GM13977 (cell line): ENCODE measurements around the gene RAB6B.

Experiments
- DNase-seq: peaks from one replicate; pipeline ENCODE4 v3.0.0; 2012; ENCODE audit warnings: low spot score
- in situ Hi-C: fragments of 300-500 bp; cut with MboI; formaldehyde crosslinking; loops from one replicate; pipeline ENCODE4 v1.12.0; 2022; ENCODE audit warnings: low sequenced_read_pairs, low pct_unique_long_range_greater_than_20kb, mixed read lengths, inconsistent platforms; ENCODE audit not compliant: unreplicated experiment
- TF ChIP-seq, protein P1 (sequence below): IDR thresholded peaks from 2 replicates; pipeline ENCODE4 v1.5.1; 2012; ENCODE audit warnings: mild to moderate bottlenecking, control low read depth; ENCODE audit not compliant: insufficient read depth; ENCODE audit errors: extremely low read depth, missing control alignments

The RAB6B gene

DNA sequence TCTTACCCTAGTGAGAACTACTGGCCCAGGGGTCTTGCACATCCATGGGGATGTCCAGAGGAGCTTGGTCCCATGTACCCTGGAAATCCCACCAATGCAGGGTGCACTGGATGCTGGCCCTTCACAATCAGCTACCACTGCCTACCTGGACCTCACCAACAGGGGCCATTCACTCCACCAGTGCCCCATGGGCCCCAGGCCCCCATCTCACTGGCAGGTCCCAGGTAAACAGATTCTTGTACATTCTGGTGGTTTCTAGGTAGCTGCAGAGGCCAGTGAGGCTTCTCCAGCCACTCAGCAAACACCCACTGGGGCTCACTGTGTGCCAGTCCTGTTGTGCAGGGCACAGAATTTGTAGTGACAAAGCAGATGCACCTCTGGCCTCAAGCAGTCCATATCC is 24.9 kb downstream of the RAB6B start:
- in situ Hi-C loops: no loop called here
- DNase-seq: no peak

DNA sequence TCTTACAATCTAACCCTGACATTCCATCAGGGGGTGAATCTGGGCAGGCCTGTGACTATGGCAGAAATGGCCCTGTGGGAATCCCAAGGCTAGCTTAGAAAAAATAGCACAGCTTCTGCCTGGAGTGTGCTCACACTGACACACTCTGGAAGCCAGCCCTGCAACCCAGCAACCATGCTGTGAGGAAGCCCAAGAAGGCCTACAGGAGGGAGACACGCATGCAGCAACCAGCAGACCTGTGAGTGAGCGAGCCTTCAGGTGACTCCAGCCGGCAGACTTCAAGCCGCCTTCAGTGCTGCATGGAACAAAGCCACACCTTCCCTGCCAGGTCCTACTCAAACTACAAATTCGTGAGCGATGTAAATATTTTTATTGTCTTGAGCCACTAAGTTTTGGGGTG is 26.1 kb downstream of the RAB6B start:
- in situ Hi-C loops: no loop called here
- no peak for DNase-seq

More for the DNA sequence above, 24.9 kb downstream of the RAB6B start:
- TF ChIP-seq, protein P1, sequence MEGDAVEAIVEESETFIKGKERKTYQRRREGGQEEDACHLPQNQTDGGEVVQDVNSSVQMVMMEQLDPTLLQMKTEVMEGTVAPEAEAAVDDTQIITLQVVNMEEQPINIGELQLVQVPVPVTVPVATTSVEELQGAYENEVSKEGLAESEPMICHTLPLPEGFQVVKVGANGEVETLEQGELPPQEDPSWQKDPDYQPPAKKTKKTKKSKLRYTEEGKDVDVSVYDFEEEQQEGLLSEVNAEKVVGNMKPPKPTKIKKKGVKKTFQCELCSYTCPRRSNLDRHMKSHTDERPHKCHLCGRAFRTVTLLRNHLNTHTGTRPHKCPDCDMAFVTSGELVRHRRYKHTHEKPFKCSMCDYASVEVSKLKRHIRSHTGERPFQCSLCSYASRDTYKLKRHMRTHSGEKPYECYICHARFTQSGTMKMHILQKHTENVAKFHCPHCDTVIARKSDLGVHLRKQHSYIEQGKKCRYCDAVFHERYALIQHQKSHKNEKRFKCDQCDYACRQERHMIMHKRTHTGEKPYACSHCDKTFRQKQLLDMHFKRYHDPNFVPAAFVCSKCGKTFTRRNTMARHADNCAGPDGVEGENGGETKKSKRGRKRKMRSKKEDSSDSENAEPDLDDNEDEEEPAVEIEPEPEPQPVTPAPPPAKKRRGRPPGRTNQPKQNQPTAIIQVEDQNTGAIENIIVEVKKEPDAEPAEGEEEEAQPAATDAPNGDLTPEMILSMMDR: no peak

DNA sequence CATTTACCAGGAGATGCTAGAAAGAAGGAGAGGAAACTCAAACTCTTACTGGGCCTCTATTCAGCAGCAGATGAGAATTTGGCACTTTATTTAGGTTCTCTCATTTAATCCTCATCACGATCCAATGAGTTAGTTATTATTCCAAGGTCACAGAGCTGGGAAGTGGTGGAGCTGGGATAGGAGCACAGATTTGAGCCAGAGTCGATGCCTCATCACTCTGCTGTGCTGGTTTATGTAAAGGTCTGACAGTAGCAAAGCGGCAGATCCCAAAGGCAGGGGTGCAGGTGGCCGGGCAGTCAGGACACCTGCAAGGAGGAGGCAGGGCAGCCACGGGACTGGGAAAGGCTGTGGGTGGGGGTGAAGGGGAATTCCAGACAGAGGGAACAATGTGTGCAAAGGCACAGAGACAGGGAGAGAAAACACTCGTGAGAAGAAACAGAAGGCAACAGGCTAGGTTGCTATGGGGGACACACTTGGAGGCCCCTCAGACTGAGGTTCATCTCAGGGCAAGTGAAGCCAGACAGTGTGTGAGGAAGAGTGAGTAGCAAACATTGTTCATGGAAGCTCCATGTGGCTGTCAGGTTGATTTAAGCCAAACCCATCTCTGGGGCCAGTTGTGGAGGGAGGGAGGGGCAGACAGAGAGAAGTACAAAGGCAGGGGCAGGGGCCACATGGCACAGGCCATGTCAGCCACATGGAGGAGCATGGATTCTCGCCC is 26.8 kb downstream of the RAB6B start:
- TF ChIP-seq, protein P1: no peak
- in situ Hi-C loops: no loop called here
- no peak for DNase-seq

More for the DNA sequence above, 26.1 kb downstream of the RAB6B start:
- TF ChIP-seq, protein P1: no peak

DNA sequence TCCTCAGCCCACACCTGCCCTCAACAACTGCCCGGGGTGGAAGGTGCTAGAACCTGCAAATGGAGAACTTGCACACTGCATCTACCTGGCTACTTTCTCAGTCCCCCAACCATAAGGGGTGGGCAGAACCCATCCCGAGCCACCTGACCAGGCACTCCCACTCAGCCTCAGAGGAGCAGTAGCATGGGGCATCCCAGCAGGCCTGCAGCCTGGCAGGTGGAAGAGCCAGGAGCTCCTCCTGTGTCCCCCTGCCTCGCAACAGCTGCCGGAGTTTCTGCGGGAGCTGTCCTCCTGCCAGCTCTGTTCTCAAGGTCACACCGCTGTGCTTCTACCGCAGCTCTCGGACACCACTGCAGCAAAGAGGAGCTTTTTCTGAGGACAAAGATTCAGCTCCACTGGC is 27.5 kb downstream of the RAB6B start:
- in situ Hi-C loops: no loop called here
- no peak for DNase-seq
- TF ChIP-seq, protein P1: no peak

DNA sequence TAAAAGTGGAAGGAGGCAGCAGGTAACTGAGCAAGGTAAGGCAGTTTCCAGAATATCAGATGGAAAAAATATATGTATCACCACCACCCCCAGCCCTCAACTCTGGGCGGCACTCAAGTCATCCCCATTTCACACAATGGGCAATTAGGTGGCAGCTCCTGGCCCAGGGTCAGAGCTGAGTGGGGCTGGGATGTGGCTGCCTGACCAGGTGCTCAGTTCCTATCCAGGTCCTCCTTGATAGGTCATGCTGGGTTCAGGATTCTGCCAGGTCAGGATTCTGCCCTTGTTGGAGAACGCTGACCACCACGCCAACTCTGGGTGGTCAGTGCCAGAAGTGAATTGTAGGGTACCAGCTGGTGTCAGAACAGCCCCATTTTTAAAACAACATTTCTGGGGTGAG is 29.5 kb downstream of the RAB6B start:
- TF ChIP-seq, protein P1: no peak

DNA sequence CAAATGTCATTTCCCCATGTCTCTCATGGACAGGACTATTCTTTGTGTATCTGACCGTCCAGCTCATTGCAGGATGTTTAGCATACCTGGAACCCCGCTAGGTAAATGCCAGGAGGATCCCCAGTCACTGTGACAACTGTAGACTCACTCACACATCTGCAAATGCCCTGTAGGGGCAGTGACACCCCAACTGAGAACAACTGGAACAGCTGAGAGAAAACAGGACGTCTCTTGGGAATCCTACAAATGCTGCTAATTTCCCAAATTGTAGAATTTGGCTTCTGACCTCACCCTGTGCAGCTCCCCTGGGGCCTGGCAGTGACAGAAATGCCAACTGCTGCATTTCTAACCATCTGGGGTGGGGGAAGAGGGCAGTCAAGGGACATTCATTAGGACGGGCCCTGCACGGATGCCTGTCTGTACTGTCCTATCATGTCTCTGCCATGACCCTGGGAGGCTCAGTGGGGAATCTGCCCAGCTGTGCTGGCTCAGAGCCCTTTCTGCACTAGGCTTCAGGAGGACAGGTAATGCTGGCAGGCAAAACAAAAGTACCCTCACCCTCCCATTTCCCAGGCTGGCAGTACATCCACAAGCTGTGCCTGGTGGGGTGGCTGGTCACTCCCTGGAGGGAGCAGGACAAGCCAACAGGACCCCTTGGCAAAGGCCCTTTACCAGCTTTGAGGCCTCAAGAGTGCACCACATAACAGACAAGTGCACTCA is 30.4 kb downstream of the RAB6B start:
- in situ Hi-C loops: no loop called here
- DNase-seq: no peak
- TF ChIP-seq, protein P1: no peak

More for the DNA sequence above, 29.5 kb downstream of the RAB6B start:
- no peak for DNase-seq
- in situ Hi-C loops: no loop called here
